ENCODE measurements around the gene TTC13. TPM values are rescaled to one million over a fixed set of nuclear protein-coding genes. Genes with fewer than 3 reads are reported as not detected.

Gene TTC13
- total RNA-seq: 1 to 10 TPM; 4.3 to 9.5 (median 7.3) TPM
- polyA plus RNA-seq: 1 to 10 TPM; 5.8 to 9.2 TPM
- long read RNA-seq, donor 1, partial matches to known transcripts: 2 of 12 reads
- long read RNA-seq, donor 1, other reads (novel, unspliced or antisense): 6 of 12 reads
- long read RNA-seq, donor 2, partial matches to known transcripts: 1 of 6 reads
- long read RNA-seq, donor 2, other reads (novel, unspliced or antisense): 4 of 6 reads
- long read RNA-seq, donor 3, transcript TTC13-201 (23 exons, 3,253 nt): major isoform, 6 of 36 reads
- long read RNA-seq, donor 3, partial matches to known transcripts: 4 of 36 reads
- long read RNA-seq, donor 3, other reads (novel, unspliced or antisense): 26 of 36 reads

DNA sequence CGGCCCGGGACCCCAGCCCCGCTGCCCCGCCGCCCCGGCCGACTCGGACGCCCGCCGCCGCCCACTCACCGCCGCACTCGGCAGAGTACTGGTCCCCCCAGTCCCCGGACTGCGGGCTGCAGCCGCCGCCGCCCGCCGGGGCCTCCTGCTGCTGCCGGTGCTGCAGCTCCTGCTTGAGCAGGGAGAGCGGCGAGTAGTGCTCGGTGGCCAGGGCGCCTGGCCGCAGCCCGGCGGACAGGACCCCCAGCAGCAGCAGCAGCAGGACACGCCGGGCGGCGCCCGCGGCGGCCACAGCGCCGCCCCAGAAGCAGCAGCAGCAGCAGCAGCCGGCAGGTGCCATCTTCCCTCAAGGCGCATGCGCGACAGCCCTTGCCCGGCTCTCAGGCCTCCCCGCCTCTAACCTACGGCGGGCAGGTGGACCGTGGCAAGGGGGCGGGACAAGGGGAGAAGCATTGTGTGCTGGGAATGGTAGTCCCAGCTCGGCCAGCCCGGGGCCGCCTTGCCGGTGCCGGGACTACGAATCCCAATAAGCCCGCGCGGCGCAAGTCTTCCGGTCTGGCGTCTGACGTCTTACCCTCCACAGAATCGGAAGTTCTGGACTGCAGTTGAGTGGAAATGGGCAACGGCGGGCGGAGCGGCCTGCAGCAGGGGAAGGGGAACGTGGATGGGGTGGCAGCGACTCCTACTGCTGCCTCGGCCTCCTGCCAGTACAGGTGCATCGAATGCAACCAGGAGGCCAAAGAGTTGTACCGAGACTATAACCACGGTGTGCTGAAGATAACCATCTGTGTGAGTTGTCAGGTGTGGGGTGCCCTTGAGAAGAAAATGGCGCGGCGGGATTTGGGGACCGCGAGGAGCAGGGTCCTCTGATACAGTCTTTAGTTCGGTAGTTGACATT, at the start of gene TTC13, which contains the start of gene ARV1:
TSS of gene TTC13 (minus strand) at position 371 of the 898 bp plus-strand sequence. CDS start at position 340, 31 bp downstream.
TSS of gene ARV1 (plus strand) at position 604 of the 898 bp plus-strand sequence. CDS start at position 616, 12 bp downstream.
- peak within 1 kb of the TSS; percentile 65 to 98 (median 80) for H3K4me3 ChIP-seq
- H3K27me3 ChIP-seq: no peaks in the 10 kb centered on the region
- peak; percentile 98 for DNase-seq
- peak; percentile 99 to 100 (median 100) for ATAC-seq
- no peaks in the 10 kb centered on the region for H3K9me3 ChIP-seq
- intact Hi-C loops (cut with DNase I): loop anchor here in 1 of 10 donors (5.0 kb wide), 1 partner anchor 59 kb away; no protein-coding TSS in a partner anchor
- WGBS, 2 donors: 0% methylated on average over 62 to 79 of the region's 79 CpGs
- TF ChIP-seq, protein P1, sequence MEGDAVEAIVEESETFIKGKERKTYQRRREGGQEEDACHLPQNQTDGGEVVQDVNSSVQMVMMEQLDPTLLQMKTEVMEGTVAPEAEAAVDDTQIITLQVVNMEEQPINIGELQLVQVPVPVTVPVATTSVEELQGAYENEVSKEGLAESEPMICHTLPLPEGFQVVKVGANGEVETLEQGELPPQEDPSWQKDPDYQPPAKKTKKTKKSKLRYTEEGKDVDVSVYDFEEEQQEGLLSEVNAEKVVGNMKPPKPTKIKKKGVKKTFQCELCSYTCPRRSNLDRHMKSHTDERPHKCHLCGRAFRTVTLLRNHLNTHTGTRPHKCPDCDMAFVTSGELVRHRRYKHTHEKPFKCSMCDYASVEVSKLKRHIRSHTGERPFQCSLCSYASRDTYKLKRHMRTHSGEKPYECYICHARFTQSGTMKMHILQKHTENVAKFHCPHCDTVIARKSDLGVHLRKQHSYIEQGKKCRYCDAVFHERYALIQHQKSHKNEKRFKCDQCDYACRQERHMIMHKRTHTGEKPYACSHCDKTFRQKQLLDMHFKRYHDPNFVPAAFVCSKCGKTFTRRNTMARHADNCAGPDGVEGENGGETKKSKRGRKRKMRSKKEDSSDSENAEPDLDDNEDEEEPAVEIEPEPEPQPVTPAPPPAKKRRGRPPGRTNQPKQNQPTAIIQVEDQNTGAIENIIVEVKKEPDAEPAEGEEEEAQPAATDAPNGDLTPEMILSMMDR (IDR thresholded peaks at IDR 0.05): peak in 6 of 9 donors; percentile 13 to 47 (median 34)
- peak within 1 kb of the TSS; percentile 72 to 89 (median 78) for H3K27ac ChIP-seq
- H3K36me3 ChIP-seq: peaks cover 0 to 38% (median 0%) of the 10 kb centered on the region in 9 donors
- peaks cover 5 to 44% (median 27%) of the 10 kb centered on the region in 9 donors for H3K4me1 ChIP-seq

- Histone ChIP-seq H3K4me3 (no peak overlapping the region), H3K4me1 (peaks cover 0 to 21% (median 8%) of the 10 kb centered on the region in 9 donors), H3K27me3 (peaks cover 0 to 4% (median 0%) of the 10 kb centered on the region in 7 donors), H3K27ac (peak overlapping the region in 5 of 10 donors; percentile 31 to 69 (median 54)), H3K36me3 (no peaks in the 10 kb centered on the region), H3K9me3 (no peaks in the 10 kb centered on the region)
- DNase-seq (no peak), ATAC-seq (peak in 2 of 8 donors; percentile 17)
- intact Hi-C loops (cut with DNase I): no loop called here
- WGBS, 2 donors: 94 to 96% methylated on average over 10 of the region's 10 CpGs
- TF ChIP-seq, protein P1 (IDR thresholded peaks at IDR 0.05): no peak
Observed at GRCh38 chr1:231027971-231028370, 49.3 kb upstream of the TTC13 start.

- ATAC-seq (peak in 2 of 8 donors; percentile 22 to 25), DNase-seq (no peak)
- Histone ChIP-seq H3K27ac (no peak overlapping the region), H3K36me3 (no peaks in the 10 kb centered on the region), H3K9me3 (no peaks in the 10 kb centered on the region), H3K4me1 (peaks cover 0 to 21% (median 8%) of the 10 kb centered on the region in 9 donors), H3K27me3 (peaks cover 0 to 4% (median 0%) of the 10 kb centered on the region in 7 donors), H3K4me3 (no peak overlapping the region)
- 83 to 84% methylated on average over 23 of the region's 23 CpGs for WGBS, 2 donors
- intact Hi-C loops (cut with DNase I): no loop called here
- TF ChIP-seq, protein P1 (IDR thresholded peaks at IDR 0.05): no peak
Observed at GRCh38 chr1:231027136-231027925, 48.7 kb upstream of the TTC13 start.

Data from heart right ventricle (tissue), 16 donors.